WTC11 (cell line): ENCODE data around the gene PIGQ.

Experiments used
- ELF4 ChIP-seq: sonication (generic); formaldehyde crosslinking; IDR thresholded peaks from 2 replicates; pipeline ENCODE4 v1.8.1; 2022; ENCODE audit warnings: low read depth, mild to moderate bottlenecking, moderate library complexity, missing genetic modification reagents
- ZNF121 ChIP-seq: sonication (generic); formaldehyde crosslinking; IDR thresholded peaks from 2 replicates; pipeline ENCODE4 v1.8.0; 2023; ENCODE audit warnings: missing genetic modification reagents
- TF ChIP-seq, protein P1 (sequence below): sonication (generic); formaldehyde crosslinking; conservative IDR thresholded peaks from 2 replicates; pipeline ENCODE4 v1.8.1; 2023; ENCODE audit warnings: mild to moderate bottlenecking, low read depth, missing genetic modification reagents, moderate library complexity
- TF ChIP-seq, protein P2 (sequence below): sonication (generic); formaldehyde crosslinking; IDR thresholded peaks from 2 replicates; pipeline ENCODE4 v1.8.1; 2023; ENCODE audit warnings: mild to moderate bottlenecking, missing genetic modification reagents, borderline replicate concordance
- TF ChIP-seq, protein P3 (sequence below): fragments of 250-450 bp; sonication (Bioruptor Pico); IDR thresholded peaks from 2 replicates; pipeline ENCODE4 v1.9.0; 2021; ENCODE audit warnings: mild to moderate bottlenecking

DNA sequence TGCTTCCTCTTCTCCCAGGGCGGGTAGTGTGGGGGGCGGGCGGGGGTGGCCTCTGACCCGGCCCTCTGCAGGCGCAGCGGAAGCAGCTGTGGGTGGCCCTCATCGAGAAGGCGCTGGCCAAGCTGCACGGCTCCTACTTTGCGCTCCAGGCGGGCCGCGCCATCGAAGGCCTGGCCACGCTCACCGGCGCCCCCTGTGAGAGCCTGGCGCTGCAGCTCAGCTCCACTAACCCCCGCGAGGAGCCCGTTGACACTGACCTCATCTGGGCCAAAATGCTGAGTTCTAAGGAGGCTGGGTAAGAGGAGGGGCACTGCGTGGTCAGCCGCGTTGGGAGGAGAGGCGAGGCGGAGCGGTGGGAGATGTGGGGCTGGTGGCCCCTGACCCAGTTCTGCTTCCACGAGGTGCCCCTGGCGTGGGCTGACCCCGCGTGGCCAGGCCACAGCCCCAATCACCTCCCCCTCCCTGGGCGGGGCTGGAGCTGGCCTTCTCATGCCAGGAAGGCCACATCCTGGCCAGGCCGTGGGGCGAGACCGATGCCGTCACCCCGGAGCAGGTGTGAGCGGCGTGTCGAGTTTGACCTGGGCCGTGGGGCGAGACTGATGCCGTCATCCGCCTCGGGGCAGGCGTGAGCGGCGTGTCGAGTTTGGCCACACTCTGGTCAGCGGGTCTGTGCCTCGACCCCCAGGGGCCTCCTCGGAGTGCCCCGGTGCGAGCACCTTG is 20.1 kb upstream of the PIGQ start:
- no peak for TF ChIP-seq ZNF121
- TF ChIP-seq, protein P1, sequence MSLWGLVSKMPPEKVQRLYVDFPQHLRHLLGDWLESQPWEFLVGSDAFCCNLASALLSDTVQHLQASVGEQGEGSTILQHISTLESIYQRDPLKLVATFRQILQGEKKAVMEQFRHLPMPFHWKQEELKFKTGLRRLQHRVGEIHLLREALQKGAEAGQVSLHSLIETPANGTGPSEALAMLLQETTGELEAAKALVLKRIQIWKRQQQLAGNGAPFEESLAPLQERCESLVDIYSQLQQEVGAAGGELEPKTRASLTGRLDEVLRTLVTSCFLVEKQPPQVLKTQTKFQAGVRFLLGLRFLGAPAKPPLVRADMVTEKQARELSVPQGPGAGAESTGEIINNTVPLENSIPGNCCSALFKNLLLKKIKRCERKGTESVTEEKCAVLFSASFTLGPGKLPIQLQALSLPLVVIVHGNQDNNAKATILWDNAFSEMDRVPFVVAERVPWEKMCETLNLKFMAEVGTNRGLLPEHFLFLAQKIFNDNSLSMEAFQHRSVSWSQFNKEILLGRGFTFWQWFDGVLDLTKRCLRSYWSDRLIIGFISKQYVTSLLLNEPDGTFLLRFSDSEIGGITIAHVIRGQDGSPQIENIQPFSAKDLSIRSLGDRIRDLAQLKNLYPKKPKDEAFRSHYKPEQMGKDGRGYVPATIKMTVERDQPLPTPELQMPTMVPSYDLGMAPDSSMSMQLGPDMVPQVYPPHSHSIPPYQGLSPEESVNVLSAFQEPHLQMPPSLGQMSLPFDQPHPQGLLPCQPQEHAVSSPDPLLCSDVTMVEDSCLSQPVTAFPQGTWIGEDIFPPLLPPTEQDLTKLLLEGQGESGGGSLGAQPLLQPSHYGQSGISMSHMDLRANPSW (CRISPR knock-in tag) = no peak
- TF ChIP-seq, protein P2, sequence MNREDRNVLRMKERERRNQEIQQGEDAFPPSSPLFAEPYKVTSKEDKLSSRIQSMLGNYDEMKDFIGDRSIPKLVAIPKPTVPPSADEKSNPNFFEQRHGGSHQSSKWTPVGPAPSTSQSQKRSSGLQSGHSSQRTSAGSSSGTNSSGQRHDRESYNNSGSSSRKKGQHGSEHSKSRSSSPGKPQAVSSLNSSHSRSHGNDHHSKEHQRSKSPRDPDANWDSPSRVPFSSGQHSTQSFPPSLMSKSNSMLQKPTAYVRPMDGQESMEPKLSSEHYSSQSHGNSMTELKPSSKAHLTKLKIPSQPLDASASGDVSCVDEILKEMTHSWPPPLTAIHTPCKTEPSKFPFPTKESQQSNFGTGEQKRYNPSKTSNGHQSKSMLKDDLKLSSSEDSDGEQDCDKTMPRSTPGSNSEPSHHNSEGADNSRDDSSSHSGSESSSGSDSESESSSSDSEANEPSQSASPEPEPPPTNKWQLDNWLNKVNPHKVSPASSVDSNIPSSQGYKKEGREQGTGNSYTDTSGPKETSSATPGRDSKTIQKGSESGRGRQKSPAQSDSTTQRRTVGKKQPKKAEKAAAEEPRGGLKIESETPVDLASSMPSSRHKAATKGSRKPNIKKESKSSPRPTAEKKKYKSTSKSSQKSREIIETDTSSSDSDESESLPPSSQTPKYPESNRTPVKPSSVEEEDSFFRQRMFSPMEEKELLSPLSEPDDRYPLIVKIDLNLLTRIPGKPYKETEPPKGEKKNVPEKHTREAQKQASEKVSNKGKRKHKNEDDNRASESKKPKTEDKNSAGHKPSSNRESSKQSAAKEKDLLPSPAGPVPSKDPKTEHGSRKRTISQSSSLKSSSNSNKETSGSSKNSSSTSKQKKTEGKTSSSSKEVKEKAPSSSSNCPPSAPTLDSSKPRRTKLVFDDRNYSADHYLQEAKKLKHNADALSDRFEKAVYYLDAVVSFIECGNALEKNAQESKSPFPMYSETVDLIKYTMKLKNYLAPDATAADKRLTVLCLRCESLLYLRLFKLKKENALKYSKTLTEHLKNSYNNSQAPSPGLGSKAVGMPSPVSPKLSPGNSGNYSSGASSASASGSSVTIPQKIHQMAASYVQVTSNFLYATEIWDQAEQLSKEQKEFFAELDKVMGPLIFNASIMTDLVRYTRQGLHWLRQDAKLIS = no peak
- no peak for TF ChIP-seq ELF4 (CRISPR knock-in tag)
- TF ChIP-seq, protein P3, sequence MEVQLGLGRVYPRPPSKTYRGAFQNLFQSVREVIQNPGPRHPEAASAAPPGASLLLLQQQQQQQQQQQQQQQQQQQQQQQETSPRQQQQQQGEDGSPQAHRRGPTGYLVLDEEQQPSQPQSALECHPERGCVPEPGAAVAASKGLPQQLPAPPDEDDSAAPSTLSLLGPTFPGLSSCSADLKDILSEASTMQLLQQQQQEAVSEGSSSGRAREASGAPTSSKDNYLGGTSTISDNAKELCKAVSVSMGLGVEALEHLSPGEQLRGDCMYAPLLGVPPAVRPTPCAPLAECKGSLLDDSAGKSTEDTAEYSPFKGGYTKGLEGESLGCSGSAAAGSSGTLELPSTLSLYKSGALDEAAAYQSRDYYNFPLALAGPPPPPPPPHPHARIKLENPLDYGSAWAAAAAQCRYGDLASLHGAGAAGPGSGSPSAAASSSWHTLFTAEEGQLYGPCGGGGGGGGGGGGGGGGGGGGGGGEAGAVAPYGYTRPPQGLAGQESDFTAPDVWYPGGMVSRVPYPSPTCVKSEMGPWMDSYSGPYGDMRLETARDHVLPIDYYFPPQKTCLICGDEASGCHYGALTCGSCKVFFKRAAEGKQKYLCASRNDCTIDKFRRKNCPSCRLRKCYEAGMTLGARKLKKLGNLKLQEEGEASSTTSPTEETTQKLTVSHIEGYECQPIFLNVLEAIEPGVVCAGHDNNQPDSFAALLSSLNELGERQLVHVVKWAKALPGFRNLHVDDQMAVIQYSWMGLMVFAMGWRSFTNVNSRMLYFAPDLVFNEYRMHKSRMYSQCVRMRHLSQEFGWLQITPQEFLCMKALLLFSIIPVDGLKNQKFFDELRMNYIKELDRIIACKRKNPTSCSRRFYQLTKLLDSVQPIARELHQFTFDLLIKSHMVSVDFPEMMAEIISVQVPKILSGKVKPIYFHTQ (CRISPR knock-in tag) = no peak
